ENCODE data around the gene HSPBP1.

HSPBP1 gene

GRCh38 chr19:55284405-55285058 lies 4.6 kb upstream of the HSPBP1 start:
- no peak overlapping the region for H3K27ac ChIP-seq (ENCODE audit: low read depth, low read length)
- no peaks in the 10 kb centered on the region for H3K9me3 ChIP-seq (ENCODE audit: control insufficient read depth, insufficient read depth, low read depth, low read length)
- H3K4me3 ChIP-seq (ENCODE audit: low read depth, low read length), result peak overlapping the region; percentile 53
- H3K27me3 ChIP-seq (ENCODE audit: control insufficient read depth, insufficient read depth, low read length), result no peaks in the 10 kb centered on the region
- no peak overlapping the region for H3K9ac ChIP-seq (ENCODE audit: low read length)
- peaks cover 20% of the 10 kb centered on the region for H3K36me3 ChIP-seq (ENCODE audit: control insufficient read depth, insufficient read depth, low read length)
- H3K4me1 ChIP-seq (ENCODE audit: control insufficient read depth, insufficient read depth, low read length), result peaks cover 15% of the 10 kb centered on the region

- Histone ChIP-seq H3K27ac (ENCODE audit: low read depth, low read length) (no peak within 1 kb of the TSS), H3K9me3 (ENCODE audit: control insufficient read depth, insufficient read depth, low read depth, low read length) (no peaks in the 10 kb centered on the region), H3K4me1 (ENCODE audit: control insufficient read depth, insufficient read depth, low read length) (peaks cover 15% of the 10 kb centered on the region), H3K4me3 (ENCODE audit: low read depth, low read length) (peak within 1 kb of the TSS; percentile 53), H3K36me3 (ENCODE audit: control insufficient read depth, insufficient read depth, low read length) (peaks cover 12% of the 10 kb centered on the region), H3K27me3 (ENCODE audit: control insufficient read depth, insufficient read depth, low read length) (no peaks in the 10 kb centered on the region), H3K9ac (ENCODE audit: low read length) (no peak within 1 kb of the TSS)
Measured at GRCh38 chr19:55283548-55284377, 3.9 kb upstream of the HSPBP1 start, which contains the start of gene BRSK1. Gene BRSK1 (plus strand): TSS chr19:55283997. CDS start chr19:55284443, 446 bp downstream.

GRCh38 chr19:55279340-55279739 lies 570 bp downstream of the HSPBP1 start:
- H3K9ac ChIP-seq (ENCODE audit: low read length), result peak overlapping the region; percentile 67
- H3K27me3 ChIP-seq (ENCODE audit: control insufficient read depth, insufficient read depth, low read length), result no peaks in the 10 kb centered on the region
- peak overlapping the region; percentile 75 for H3K4me3 ChIP-seq (ENCODE audit: low read depth, low read length)
- peaks cover 8% of the 10 kb centered on the region for H3K4me1 ChIP-seq (ENCODE audit: control insufficient read depth, insufficient read depth, low read length)
- H3K36me3 ChIP-seq (ENCODE audit: control insufficient read depth, insufficient read depth, low read length), result peaks cover 10% of the 10 kb centered on the region
- H3K27ac ChIP-seq (ENCODE audit: low read depth, low read length), result no peak overlapping the region
- no peaks in the 10 kb centered on the region for H3K9me3 ChIP-seq (ENCODE audit: control insufficient read depth, insufficient read depth, low read depth, low read length)

- no peaks in the 10 kb centered on the region for H3K27me3 ChIP-seq (ENCODE audit: control insufficient read depth, insufficient read depth, low read length)
- H3K4me1 ChIP-seq (ENCODE audit: control insufficient read depth, insufficient read depth, low read length), result peaks cover 8% of the 10 kb centered on the region
- H3K4me3 ChIP-seq (ENCODE audit: low read depth, low read length), result peak overlapping the region; percentile 75
- H3K27ac ChIP-seq (ENCODE audit: low read depth, low read length), result no peak overlapping the region
- peak overlapping the region; percentile 17 for H3K9ac ChIP-seq (ENCODE audit: low read length)
- peaks cover 15% of the 10 kb centered on the region for H3K36me3 ChIP-seq (ENCODE audit: control insufficient read depth, insufficient read depth, low read length)
- no peaks in the 10 kb centered on the region for H3K9me3 ChIP-seq (ENCODE audit: control insufficient read depth, insufficient read depth, low read depth, low read length)
Measured at GRCh38 chr19:55278391-55279135, 1.3 kb downstream of the HSPBP1 start.

- Histone ChIP-seq H3K27ac (ENCODE audit: low read depth, low read length) (no peak overlapping the region), H3K36me3 (ENCODE audit: control insufficient read depth, insufficient read depth, low read length) (peaks cover 22% of the 10 kb centered on the region), H3K27me3 (ENCODE audit: control insufficient read depth, insufficient read depth, low read length) (no peaks in the 10 kb centered on the region), H3K9ac (ENCODE audit: low read length) (no peak overlapping the region), H3K4me3 (ENCODE audit: low read depth, low read length) (no peak overlapping the region), H3K9me3 (ENCODE audit: control insufficient read depth, insufficient read depth, low read depth, low read length) (no peaks in the 10 kb centered on the region), H3K4me1 (ENCODE audit: control insufficient read depth, insufficient read depth, low read length) (peaks cover 8% of the 10 kb centered on the region)
Measured at GRCh38 chr19:55277494-55277893, 2.4 kb downstream of the HSPBP1 start.

GRCh38 chr19:55276720-55277430 lies 3.0 kb downstream of the HSPBP1 start:
- Histone ChIP-seq H3K27ac (ENCODE audit: low read depth, low read length) (no peak overlapping the region), H3K4me1 (ENCODE audit: control insufficient read depth, insufficient read depth, low read length) (peaks cover 8% of the 10 kb centered on the region), H3K9ac (ENCODE audit: low read length) (no peak overlapping the region), H3K9me3 (ENCODE audit: control insufficient read depth, insufficient read depth, low read depth, low read length) (no peaks in the 10 kb centered on the region), H3K36me3 (ENCODE audit: control insufficient read depth, insufficient read depth, low read length) (peaks cover 22% of the 10 kb centered on the region), H3K27me3 (ENCODE audit: control insufficient read depth, insufficient read depth, low read length) (no peaks in the 10 kb centered on the region), H3K4me3 (ENCODE audit: low read depth, low read length) (no peak overlapping the region)

GRCh38 chr19:55275851-55276719 lies 3.8 kb downstream of the HSPBP1 start:
- no peaks in the 10 kb centered on the region for H3K27me3 ChIP-seq (ENCODE audit: control insufficient read depth, insufficient read depth, low read length)
- H3K36me3 ChIP-seq (ENCODE audit: control insufficient read depth, insufficient read depth, low read length), result peaks cover 22% of the 10 kb centered on the region
- no peaks in the 10 kb centered on the region for H3K9me3 ChIP-seq (ENCODE audit: control insufficient read depth, insufficient read depth, low read depth, low read length)
- H3K27ac ChIP-seq (ENCODE audit: low read depth, low read length), result no peak overlapping the region
- no peak overlapping the region for H3K4me3 ChIP-seq (ENCODE audit: low read depth, low read length)
- no peak overlapping the region for H3K9ac ChIP-seq (ENCODE audit: low read length)
- H3K4me1 ChIP-seq (ENCODE audit: control insufficient read depth, insufficient read depth, low read length), result peaks cover 7% of the 10 kb centered on the region

GRCh38 chr19:55273978-55274707 lies 5.8 kb downstream of the HSPBP1 start:
- Histone ChIP-seq H3K36me3 (ENCODE audit: control insufficient read depth, insufficient read depth, low read length) (peaks cover 22% of the 10 kb centered on the region), H3K4me3 (ENCODE audit: low read depth, low read length) (no peak overlapping the region), H3K27ac (ENCODE audit: low read depth, low read length) (no peak overlapping the region), H3K9ac (ENCODE audit: low read length) (no peak overlapping the region), H3K27me3 (ENCODE audit: control insufficient read depth, insufficient read depth, low read length) (no peaks in the 10 kb centered on the region), H3K4me1 (ENCODE audit: control insufficient read depth, insufficient read depth, low read length) (no peaks in the 10 kb centered on the region; the same call in 1 of the 2 replicates), H3K9me3 (ENCODE audit: control insufficient read depth, insufficient read depth, low read depth, low read length) (no peaks in the 10 kb centered on the region)

- Histone ChIP-seq H3K27ac (ENCODE audit: low read depth, low read length) (no peak overlapping the region), H3K36me3 (ENCODE audit: control insufficient read depth, insufficient read depth, low read length) (peaks cover 19% of the 10 kb centered on the region), H3K4me3 (ENCODE audit: low read depth, low read length) (no peak overlapping the region), H3K27me3 (ENCODE audit: control insufficient read depth, insufficient read depth, low read length) (no peaks in the 10 kb centered on the region), H3K4me1 (ENCODE audit: control insufficient read depth, insufficient read depth, low read length) (no peaks in the 10 kb centered on the region; the same call in 1 of the 2 replicates), H3K9ac (ENCODE audit: low read length) (no peak overlapping the region), H3K9me3 (ENCODE audit: control insufficient read depth, insufficient read depth, low read depth, low read length) (no peaks in the 10 kb centered on the region)
Measured at GRCh38 chr19:55272142-55272541, 7.8 kb downstream of the HSPBP1 start.
